Muscle of back (tissue), 11 donors: ENCODE data around the gene DLGAP1. TPM values are rescaled to one million over a fixed set of nuclear protein-coding genes. Genes with fewer than 3 reads are reported as not detected.
A peak's percentile ranks its signal among the peaks of the same experiment; 100 is the strongest.

Experiments
- DNase-seq, 3 donors: peaks; one replicate each; pipeline versions ENCODE4 v3.0.0 to v3.0.0-alpha.2; 2013
- polyA plus RNA-seq, 10 donors: library from polyadenylated mRNA; unstranded; fragments of 120-200 nt; gene quantifications; one replicate each; pipeline ENCODE4 v1.2.1, GENCODE V29; 2013; ENCODE audit not compliant: insufficient read length in 10 of 10

The DLGAP1 gene
- polyA plus RNA-seq, 10 donors, result 1.3 to 3.5 (median 2.1) TPM

GRCh38 chr18:3948958-3949357 lies 506.1 kb downstream of the DLGAP1 start:
- DNase-seq, result no peak

GRCh38 chr18:3947383-3947782 lies 507.7 kb downstream of the DLGAP1 start:
- no peak for DNase-seq

- DNase-seq, result no peak
These were observed 519.8 kb downstream of the DLGAP1 start for GRCh38 chr18:3935305-3935704.

GRCh38 chr18:3932276-3932675 lies 522.8 kb downstream of the DLGAP1 start:
- no peak for DNase-seq

GRCh38 chr18:3931542-3932112 lies 523.5 kb downstream of the DLGAP1 start:
- no peak for DNase-seq

GRCh38 chr18:3931013-3931315 lies 524.1 kb downstream of the DLGAP1 start:
- DNase-seq, result no peak

GRCh38 chr18:3930126-3931012 lies 524.7 kb downstream of the DLGAP1 start:
- no peak for DNase-seq

- DNase-seq, result no peak
These were observed 530.7 kb downstream of the DLGAP1 start for GRCh38 chr18:3924455-3924854.

- peak in 1 of 3 donors; percentile 49 for DNase-seq
These were observed 531.4 kb downstream of the DLGAP1 start for GRCh38 chr18:3923750-3924149.

- no peak for DNase-seq
These were observed 533.3 kb downstream of the DLGAP1 start for GRCh38 chr18:3921826-3922225.

- DNase-seq, result no peak
These were observed 534.3 kb downstream of the DLGAP1 start for GRCh38 chr18:3920832-3921231.

GRCh38 chr18:3919396-3920061 lies 535.6 kb downstream of the DLGAP1 start:
- DNase-seq, result no peak

- DNase-seq, result no peak
These were observed 539.0 kb downstream of the DLGAP1 start for GRCh38 chr18:3916082-3916481.

GRCh38 chr18:3914833-3915610 lies 540.1 kb downstream of the DLGAP1 start:
- DNase-seq, result no peak

- peak in 2 of 3 donors; percentile 49 to 58 for DNase-seq
These were observed 541.0 kb downstream of the DLGAP1 start for GRCh38 chr18:3914109-3914508.

GRCh38 chr18:3912705-3913104 lies 542.4 kb downstream of the DLGAP1 start:
- peak in 1 of 3 donors; percentile 11 for DNase-seq

- no peak for DNase-seq
These were observed 543.7 kb downstream of the DLGAP1 start for GRCh38 chr18:3911413-3911812.

- no peak for DNase-seq
These were observed 544.6 kb downstream of the DLGAP1 start for GRCh38 chr18:3910512-3910911.

GRCh38 chr18:3907955-3908354 lies 547.2 kb downstream of the DLGAP1 start:
- DNase-seq, result no peak

- DNase-seq, result no peak
These were observed 548.9 kb downstream of the DLGAP1 start for GRCh38 chr18:3906116-3906750.

GRCh38 chr18:3903337-3903736 lies 551.8 kb downstream of the DLGAP1 start:
- peak in 1 of 3 donors; percentile 91 for DNase-seq

GRCh38 chr18:3902676-3903075 lies 552.4 kb downstream of the DLGAP1 start:
- peak in 1 of 3 donors; percentile 11 for DNase-seq
